GM12864 (cell line): ENCODE data around the gene ZDHHC8.

Experiments used
- DNase-seq: peaks from one replicate; pipeline ENCODE4 v3.0.0-alpha.2; 2011; ENCODE audit warnings: low read depth
- H3K4me3 ChIP-seq: 2 replicates; pipeline ENCODE4 v1.5.1; 2011; ENCODE audit warnings: mild to moderate bottlenecking, low read depth, low read length, control low read depth
- TF ChIP-seq, protein P1 (sequence below): IDR thresholded peaks from 2 replicates; pipeline ENCODE4 v1.5.1; 2011; ENCODE audit warnings: low read depth, mild to moderate bottlenecking, moderate library complexity, low read length, control low read depth, inconsistent platforms; ENCODE audit errors: missing control alignments

Gene ZDHHC8

GRCh38 chr22:20116376-20116950, 15.1 kb upstream of the ZDHHC8 start:
- DNase-seq: no peak
- H3K4me3 ChIP-seq: peak overlapping the region; percentile 96
- TF ChIP-seq, protein P1, sequence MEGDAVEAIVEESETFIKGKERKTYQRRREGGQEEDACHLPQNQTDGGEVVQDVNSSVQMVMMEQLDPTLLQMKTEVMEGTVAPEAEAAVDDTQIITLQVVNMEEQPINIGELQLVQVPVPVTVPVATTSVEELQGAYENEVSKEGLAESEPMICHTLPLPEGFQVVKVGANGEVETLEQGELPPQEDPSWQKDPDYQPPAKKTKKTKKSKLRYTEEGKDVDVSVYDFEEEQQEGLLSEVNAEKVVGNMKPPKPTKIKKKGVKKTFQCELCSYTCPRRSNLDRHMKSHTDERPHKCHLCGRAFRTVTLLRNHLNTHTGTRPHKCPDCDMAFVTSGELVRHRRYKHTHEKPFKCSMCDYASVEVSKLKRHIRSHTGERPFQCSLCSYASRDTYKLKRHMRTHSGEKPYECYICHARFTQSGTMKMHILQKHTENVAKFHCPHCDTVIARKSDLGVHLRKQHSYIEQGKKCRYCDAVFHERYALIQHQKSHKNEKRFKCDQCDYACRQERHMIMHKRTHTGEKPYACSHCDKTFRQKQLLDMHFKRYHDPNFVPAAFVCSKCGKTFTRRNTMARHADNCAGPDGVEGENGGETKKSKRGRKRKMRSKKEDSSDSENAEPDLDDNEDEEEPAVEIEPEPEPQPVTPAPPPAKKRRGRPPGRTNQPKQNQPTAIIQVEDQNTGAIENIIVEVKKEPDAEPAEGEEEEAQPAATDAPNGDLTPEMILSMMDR: no peak

GRCh38 chr22:20116951-20117632, 14.5 kb upstream of the ZDHHC8 start, which contains the start of gene TRMT2A:
Gene TRMT2A, minus strand, starts transcription at chr22:20117226. Its CDS starts 320 bp downstream, at chr22:20116906.
- TF ChIP-seq, protein P1: no peak
- H3K4me3 ChIP-seq: peak within 1 kb of the TSS; percentile 96
- peak; percentile 91 for DNase-seq

GRCh38 chr22:20117633-20118299, 13.8 kb upstream of the ZDHHC8 start:
- TF ChIP-seq, protein P1: no peak
- DNase-seq: no peak
- H3K4me3 ChIP-seq: peak overlapping the region; percentile 96

GRCh38 chr22:20118300-20119020, 13.1 kb upstream of the ZDHHC8 start:
- TF ChIP-seq, protein P1: no peak
- no peak for DNase-seq
- peak overlapping the region; percentile 96 for H3K4me3 ChIP-seq

DNA sequence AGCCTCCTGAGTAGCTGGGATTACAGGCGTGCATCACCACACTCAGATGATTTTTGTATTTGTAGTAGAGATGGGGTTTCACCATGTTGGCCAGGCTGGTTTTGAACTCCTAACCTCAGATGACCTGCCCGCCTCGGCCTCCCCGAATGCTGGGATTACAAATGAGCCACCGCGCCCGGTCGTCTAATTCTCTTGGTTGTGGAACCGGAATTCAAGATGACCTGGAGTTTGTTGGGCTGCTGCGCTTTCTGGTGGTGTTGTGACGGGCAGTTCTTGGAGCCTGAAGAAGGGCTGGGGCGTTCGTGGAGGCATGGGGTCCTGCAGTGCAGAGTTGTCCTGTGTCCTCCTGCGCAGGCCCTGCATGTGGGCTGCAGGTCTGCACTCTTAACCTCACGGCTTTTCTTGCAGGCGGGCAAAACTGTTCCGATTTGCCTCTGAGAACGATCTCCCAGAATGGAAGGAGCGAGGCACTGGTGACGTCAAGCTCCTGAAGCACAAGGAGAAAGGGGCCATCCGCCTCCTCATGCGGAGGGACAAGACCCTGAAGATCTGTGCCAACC, 9.7 kb upstream of the ZDHHC8 start:
- TF ChIP-seq, protein P1: no peak
- no peak overlapping the region for H3K4me3 ChIP-seq
- DNase-seq: no peak

DNA sequence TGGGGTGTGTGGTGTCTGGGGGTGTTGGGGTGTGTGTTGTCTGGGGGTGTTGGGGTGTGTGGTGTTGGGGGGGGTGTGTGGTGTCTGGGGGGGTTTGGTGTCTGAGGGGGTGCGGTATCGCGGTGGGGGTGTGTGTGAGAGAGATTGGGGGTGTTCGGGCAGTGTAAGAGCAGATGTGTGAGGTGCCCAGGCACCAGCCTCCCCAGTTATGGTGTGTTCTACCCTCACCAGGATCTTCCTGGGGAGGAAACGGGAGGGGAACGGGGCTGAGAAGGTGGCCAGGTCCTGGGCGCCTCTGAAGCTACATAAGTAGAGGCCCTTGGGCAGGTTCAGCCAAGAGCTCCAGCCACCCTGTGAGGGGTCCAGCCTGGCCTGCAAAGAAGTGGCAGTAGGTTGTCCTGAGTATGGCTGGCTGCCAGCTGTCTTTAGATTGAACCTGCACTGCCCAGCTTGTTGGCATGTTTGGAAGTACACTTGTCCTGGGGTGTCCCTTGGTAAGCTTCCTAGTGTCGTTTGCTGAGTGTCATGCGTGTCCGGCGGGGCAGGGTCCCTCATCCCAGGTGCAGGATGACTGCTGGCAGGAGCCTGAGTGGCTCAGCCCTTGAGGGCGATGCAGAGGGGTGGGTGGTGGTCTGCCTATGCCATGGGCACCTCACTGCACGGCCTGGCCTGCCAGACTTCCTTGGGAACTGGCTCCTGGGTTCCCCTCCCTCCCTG, 8.1 kb upstream of the ZDHHC8 start:
- no peak overlapping the region for H3K4me3 ChIP-seq
- TF ChIP-seq, protein P1: no peak
- DNase-seq: no peak
